ENCODE measurements around the gene EGFL8. TPM values are rescaled to one million over a fixed set of nuclear protein-coding genes. Genes with fewer than 3 reads are reported as not detected.

EGFL8 gene
- total and polyA plus RNA-seq, 4 donors = 1.8 to 8.2 (median 1.9) TPM

DNA sequence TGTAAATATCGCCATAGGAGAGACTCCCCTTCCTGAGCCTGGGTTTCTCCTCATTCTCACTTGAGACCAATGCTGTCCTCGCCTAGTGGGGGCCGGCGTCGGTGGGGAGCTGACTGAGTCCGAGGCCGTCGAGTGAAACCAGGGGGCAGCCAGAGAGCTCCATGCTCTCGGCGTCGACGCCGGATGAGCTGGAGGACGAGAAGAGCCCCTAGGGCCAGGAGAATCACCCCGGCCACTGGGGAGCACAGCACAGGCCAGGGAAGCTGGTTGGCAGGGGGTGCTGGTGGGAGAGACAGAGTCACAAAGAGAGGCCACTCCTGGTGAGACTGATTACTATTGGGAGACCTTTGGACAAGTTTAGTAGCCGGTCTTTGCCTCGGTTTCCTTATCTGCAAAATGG is 34.5 kb downstream of the EGFL8 start:
- H3K27ac ChIP-seq (ENCODE audit: low read depth in 1 of 2, low read length in 2 of 2) = no peak overlapping the region
- no peak for DNase-seq (ENCODE audit: low spot score)
- H3K4me1 ChIP-seq (ENCODE audit: control insufficient read depth in 4 of 4, insufficient read depth in 4 of 4, low read length in 3 of 4) = peaks cover 0 to 23% (median 12%) of the 10 kb centered on the region in 4 donors
- H3K27me3 ChIP-seq (ENCODE audit: control insufficient read depth in 4 of 4, insufficient read depth in 4 of 4, low read length in 3 of 4) = no peaks in the 10 kb centered on the region
- no peaks in the 10 kb centered on the region for H3K9me3 ChIP-seq (ENCODE audit: control insufficient read depth in 4 of 4, low read length in 3 of 4)
- no peak overlapping the region for H3K9ac ChIP-seq (ENCODE audit: low read depth in 1 of 2, low read length in 2 of 2)
- no peak overlapping the region for H3K4me3 ChIP-seq (ENCODE audit: low read depth in 1 of 3, low read length in 3 of 3)
- TF ChIP-seq SP1 (IDR thresholded peaks at IDR 0.05) (no peak), JUND (IDR thresholded peaks at IDR 0.05) (no peak), HNF4G (IDR thresholded peaks at IDR 0.05) (no peak), YY1 (IDR thresholded peaks at IDR 0.05) (no peak), RXRA (IDR thresholded peaks at IDR 0.05) (no peak), FOXA1 (IDR thresholded peaks at IDR 0.05) (no peak), RAD21 (IDR thresholded peaks at IDR 0.05) (no peak), NR2F2 (IDR thresholded peaks at IDR 0.05) (no peak), EGR1 (IDR thresholded peaks at IDR 0.05; ENCODE audit: low read depth in 2 of 2) (no peak), HNF4A (conservative IDR thresholded peaks at IDR 0.05) (no peak), GABPA (IDR thresholded peaks at IDR 0.05 in 1 of 2, conservative IDR thresholded peaks at IDR 0.05 in 1 of 2) (no peak), TAF1 (conservative IDR thresholded peaks at IDR 0.05) (no peak)
- TF ChIP-seq, protein P1, sequence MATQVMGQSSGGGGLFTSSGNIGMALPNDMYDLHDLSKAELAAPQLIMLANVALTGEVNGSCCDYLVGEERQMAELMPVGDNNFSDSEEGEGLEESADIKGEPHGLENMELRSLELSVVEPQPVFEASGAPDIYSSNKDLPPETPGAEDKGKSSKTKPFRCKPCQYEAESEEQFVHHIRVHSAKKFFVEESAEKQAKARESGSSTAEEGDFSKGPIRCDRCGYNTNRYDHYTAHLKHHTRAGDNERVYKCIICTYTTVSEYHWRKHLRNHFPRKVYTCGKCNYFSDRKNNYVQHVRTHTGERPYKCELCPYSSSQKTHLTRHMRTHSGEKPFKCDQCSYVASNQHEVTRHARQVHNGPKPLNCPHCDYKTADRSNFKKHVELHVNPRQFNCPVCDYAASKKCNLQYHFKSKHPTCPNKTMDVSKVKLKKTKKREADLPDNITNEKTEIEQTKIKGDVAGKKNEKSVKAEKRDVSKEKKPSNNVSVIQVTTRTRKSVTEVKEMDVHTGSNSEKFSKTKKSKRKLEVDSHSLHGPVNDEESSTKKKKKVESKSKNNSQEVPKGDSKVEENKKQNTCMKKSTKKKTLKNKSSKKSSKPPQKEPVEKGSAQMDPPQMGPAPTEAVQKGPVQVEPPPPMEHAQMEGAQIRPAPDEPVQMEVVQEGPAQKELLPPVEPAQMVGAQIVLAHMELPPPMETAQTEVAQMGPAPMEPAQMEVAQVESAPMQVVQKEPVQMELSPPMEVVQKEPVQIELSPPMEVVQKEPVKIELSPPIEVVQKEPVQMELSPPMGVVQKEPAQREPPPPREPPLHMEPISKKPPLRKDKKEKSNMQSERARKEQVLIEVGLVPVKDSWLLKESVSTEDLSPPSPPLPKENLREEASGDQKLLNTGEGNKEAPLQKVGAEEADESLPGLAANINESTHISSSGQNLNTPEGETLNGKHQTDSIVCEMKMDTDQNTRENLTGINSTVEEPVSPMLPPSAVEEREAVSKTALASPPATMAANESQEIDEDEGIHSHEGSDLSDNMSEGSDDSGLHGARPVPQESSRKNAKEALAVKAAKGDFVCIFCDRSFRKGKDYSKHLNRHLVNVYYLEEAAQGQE (IDR thresholded peaks at IDR 0.05) = no peak
- TF ChIP-seq, protein P2, sequence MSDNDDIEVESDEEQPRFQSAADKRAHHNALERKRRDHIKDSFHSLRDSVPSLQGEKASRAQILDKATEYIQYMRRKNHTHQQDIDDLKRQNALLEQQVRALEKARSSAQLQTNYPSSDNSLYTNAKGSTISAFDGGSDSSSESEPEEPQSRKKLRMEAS (IDR thresholded peaks at IDR 0.05) = no peak
- TF ChIP-seq, protein P3, sequence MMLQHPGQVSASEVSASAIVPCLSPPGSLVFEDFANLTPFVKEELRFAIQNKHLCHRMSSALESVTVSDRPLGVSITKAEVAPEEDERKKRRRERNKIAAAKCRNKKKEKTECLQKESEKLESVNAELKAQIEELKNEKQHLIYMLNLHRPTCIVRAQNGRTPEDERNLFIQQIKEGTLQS (IDR thresholded peaks at IDR 0.05) = no peak
- TF ChIP-seq, protein P4, sequence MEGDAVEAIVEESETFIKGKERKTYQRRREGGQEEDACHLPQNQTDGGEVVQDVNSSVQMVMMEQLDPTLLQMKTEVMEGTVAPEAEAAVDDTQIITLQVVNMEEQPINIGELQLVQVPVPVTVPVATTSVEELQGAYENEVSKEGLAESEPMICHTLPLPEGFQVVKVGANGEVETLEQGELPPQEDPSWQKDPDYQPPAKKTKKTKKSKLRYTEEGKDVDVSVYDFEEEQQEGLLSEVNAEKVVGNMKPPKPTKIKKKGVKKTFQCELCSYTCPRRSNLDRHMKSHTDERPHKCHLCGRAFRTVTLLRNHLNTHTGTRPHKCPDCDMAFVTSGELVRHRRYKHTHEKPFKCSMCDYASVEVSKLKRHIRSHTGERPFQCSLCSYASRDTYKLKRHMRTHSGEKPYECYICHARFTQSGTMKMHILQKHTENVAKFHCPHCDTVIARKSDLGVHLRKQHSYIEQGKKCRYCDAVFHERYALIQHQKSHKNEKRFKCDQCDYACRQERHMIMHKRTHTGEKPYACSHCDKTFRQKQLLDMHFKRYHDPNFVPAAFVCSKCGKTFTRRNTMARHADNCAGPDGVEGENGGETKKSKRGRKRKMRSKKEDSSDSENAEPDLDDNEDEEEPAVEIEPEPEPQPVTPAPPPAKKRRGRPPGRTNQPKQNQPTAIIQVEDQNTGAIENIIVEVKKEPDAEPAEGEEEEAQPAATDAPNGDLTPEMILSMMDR (IDR thresholded peaks at IDR 0.05; ENCODE audit: low read depth, low read length, missing input control) = no peak
- no peaks in the 10 kb centered on the region for H3K36me3 ChIP-seq (ENCODE audit: control insufficient read depth in 4 of 4, insufficient read depth in 3 of 4, low read depth in 1 of 4, low read length in 3 of 4)
- whole genome bisulfite sequencing = 84% methylated on average over 17 of the region's 17 CpGs

DNA sequence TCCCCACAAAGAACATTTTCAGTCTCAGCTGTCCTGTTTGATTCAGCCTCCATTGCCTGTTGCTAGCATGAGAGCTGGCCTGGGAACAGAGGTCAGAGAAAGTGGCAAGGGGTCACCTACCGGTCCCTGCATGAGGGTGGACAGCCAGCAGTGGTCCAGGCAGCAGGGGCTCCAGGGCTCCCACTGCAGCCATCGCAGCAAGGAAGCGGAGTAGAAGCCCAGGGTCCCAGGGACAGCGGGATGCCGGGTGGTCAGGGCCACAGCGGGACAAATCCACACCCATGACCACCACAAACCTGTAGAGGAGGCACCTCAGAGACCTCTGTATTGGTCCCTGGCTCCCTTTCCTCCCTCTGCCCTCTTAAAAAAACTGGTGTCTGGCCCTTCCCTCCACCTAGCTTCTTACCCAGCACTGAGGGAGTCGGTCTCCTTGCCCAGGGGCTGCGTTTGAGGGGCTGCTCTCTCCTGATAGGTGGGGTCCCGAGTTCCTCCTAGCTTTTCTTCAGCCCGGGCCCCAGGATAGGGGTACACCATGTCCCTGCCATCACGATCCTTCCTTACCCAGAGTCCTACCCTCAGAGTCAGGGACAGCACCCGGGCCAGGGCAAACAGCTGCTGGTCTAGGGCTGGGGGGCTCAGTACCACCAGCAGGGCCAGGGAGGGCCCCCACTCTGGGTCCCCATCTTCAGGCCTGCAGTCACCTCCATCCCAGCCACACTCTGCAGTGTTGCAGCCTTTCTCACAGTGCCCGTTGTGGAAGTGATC is 36.5 kb downstream of the EGFL8 start:
- H3K36me3 ChIP-seq (ENCODE audit: control insufficient read depth in 4 of 4, insufficient read depth in 3 of 4, low read depth in 1 of 4, low read length in 3 of 4) = no peaks in the 10 kb centered on the region
- H3K9me3 ChIP-seq (ENCODE audit: control insufficient read depth in 4 of 4, low read length in 3 of 4) = no peaks in the 10 kb centered on the region
- peaks cover 0 to 12% (median 6%) of the 10 kb centered on the region in 4 donors for H3K4me1 ChIP-seq (ENCODE audit: control insufficient read depth in 4 of 4, insufficient read depth in 4 of 4, low read length in 3 of 4)
- H3K9ac ChIP-seq (ENCODE audit: low read depth in 1 of 2, low read length in 2 of 2) = no peak overlapping the region
- WGBS = 85% methylated on average over 13 of the region's 13 CpGs
- H3K27me3 ChIP-seq (ENCODE audit: control insufficient read depth in 4 of 4, insufficient read depth in 4 of 4, low read length in 3 of 4) = no peaks in the 10 kb centered on the region
- DNase-seq (ENCODE audit: low spot score) = no peak
- no peak overlapping the region for H3K27ac ChIP-seq (ENCODE audit: low read depth in 1 of 2, low read length in 2 of 2)
- H3K4me3 ChIP-seq (ENCODE audit: low read depth in 1 of 3, low read length in 3 of 3) = no peak overlapping the region
- no peak for TF ChIP-seq SP1 (IDR thresholded peaks at IDR 0.05)
- TF ChIP-seq, protein P1 (IDR thresholded peaks at IDR 0.05) = no peak
- no peak for TF ChIP-seq HNF4A (conservative IDR thresholded peaks at IDR 0.05)
- TF ChIP-seq, protein P4 (IDR thresholded peaks at IDR 0.05; ENCODE audit: low read depth, low read length, missing input control) = no peak
- no peak for TF ChIP-seq RXRA (IDR thresholded peaks at IDR 0.05)
- no peak for TF ChIP-seq RAD21 (IDR thresholded peaks at IDR 0.05)
- TF ChIP-seq YY1 (IDR thresholded peaks at IDR 0.05) = no peak
- TF ChIP-seq TAF1 (conservative IDR thresholded peaks at IDR 0.05) = no peak
- TF ChIP-seq, protein P2 (IDR thresholded peaks at IDR 0.05) = no peak
- TF ChIP-seq, protein P3 (IDR thresholded peaks at IDR 0.05) = no peak
- no peak for TF ChIP-seq HNF4G (IDR thresholded peaks at IDR 0.05)
- no peak for TF ChIP-seq FOXA2 (IDR thresholded peaks at IDR 0.05)
- no peak for TF ChIP-seq NR2F2 (IDR thresholded peaks at IDR 0.05)
